Fibroblast of lung (primary cell): ENCODE results near the gene AKAP9.
"Not testable (repeated sequence)": the region's sequence is repeated elsewhere in the genome, so short reads cannot be mapped to it uniquely, and the experiment has no call there.

ENCODE experiments used
- EZH2 ChIP-seq: IDR thresholded peaks from 2 replicates; pipeline ENCODE4 v1.5.1; 2012; ENCODE audit warnings: low read length, control low read depth, mild to moderate bottlenecking; ENCODE audit errors: missing control alignments
- TF ChIP-seq, protein P1 (sequence below), 2 donors: IDR thresholded peaks in 1 of 2; conservative IDR thresholded peaks in 1 of 2; 1 replicate in 1 of 2; 2 replicates in 1 of 2; pipeline ENCODE4 v1.5.1; 2011 to 2012; ENCODE audit warnings: low read length in 2 of 2, control low read depth in 1 of 2, inconsistent platforms in 1 of 2, low read depth in 1 of 2, mild to moderate bottlenecking in 1 of 2

DNA sequence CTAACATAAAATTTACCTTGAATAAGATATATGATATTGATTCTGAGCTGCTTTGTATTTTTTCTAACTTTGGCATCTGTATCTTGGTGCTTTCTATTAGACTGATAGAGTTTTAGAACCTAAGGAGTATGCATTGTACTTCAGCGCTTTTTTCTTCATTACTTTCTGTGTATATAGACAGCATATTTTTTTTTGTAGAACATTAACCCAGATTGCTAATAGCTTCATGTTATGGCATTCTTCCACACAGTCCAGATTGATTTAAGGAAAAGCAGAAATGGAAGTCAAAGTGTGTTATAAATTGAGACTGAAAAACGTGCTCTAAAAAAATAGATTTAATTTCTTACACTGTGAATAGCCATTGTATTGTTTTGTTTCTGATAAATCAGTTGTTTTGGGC lies 15.8 kb downstream of the AKAP9 start:
- TF ChIP-seq, protein P1, sequence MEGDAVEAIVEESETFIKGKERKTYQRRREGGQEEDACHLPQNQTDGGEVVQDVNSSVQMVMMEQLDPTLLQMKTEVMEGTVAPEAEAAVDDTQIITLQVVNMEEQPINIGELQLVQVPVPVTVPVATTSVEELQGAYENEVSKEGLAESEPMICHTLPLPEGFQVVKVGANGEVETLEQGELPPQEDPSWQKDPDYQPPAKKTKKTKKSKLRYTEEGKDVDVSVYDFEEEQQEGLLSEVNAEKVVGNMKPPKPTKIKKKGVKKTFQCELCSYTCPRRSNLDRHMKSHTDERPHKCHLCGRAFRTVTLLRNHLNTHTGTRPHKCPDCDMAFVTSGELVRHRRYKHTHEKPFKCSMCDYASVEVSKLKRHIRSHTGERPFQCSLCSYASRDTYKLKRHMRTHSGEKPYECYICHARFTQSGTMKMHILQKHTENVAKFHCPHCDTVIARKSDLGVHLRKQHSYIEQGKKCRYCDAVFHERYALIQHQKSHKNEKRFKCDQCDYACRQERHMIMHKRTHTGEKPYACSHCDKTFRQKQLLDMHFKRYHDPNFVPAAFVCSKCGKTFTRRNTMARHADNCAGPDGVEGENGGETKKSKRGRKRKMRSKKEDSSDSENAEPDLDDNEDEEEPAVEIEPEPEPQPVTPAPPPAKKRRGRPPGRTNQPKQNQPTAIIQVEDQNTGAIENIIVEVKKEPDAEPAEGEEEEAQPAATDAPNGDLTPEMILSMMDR (conservative IDR thresholded peaks at IDR 0.05 in 1 of 2, IDR thresholded peaks at IDR 0.05 in 1 of 2; ENCODE audit: low read depth in 1 of 2, low read length in 2 of 2): not testable (repeated sequence)
- TF ChIP-seq EZH2: not testable (repeated sequence)
